Thoracic aorta (tissue), 2 donors: ENCODE results near the gene FLT4. TPM values are rescaled to one million over a fixed set of nuclear protein-coding genes. Genes with fewer than 3 reads are reported as not detected.

Experiments used
- ATAC-seq: fragments of 150-250 bp; one replicate; pipeline ENCODE4 v1.8.0; 2017; ENCODE audit warnings: low read depth; ENCODE audit not compliant: insufficient number of reproducible peaks, low FRiP score
- DNase-seq: peaks from one replicate; pipeline ENCODE4 v3.0.0-alpha.2; 2020; ENCODE audit warnings: low spot score
- H3K27ac ChIP-seq, 2 donors: fragments of 200-600 bp; sonication (generic); 1 replicate in 1 of 2; 2 replicates in 1 of 2; pipeline ENCODE4 v1.5.1; 2016; ENCODE audit warnings: mild to moderate bottlenecking in 2 of 2, moderate library complexity in 2 of 2
- H3K27me3 ChIP-seq: fragments of 200-600 bp; sonication (generic); replicated peaks from 2 replicates; pipeline ENCODE4 v1.6.0; 2016; ENCODE audit warnings: mild to moderate bottlenecking; ENCODE audit not compliant: insufficient read depth
- H3K36me3 ChIP-seq: fragments of 200-600 bp; sonication (generic); one replicate; pipeline ENCODE4 v1.5.1; 2016
- H3K4me1 ChIP-seq, 2 donors: fragments of 200-600 bp; sonication (generic); 1 replicate in 1 of 2; 2 replicates in 1 of 2; pipeline versions ENCODE4 v1.5.1 to v1.6.0; 2016; ENCODE audit warnings: low read depth in 2 of 2, mild to moderate bottlenecking in 1 of 2; ENCODE audit not compliant: control insufficient read depth in 1 of 2
- H3K4me3 ChIP-seq: fragments of 200-600 bp; sonication (generic); 2 replicates; pipeline ENCODE4 v1.5.1; 2016; ENCODE audit warnings: mild to moderate bottlenecking
- H3K9me3 ChIP-seq: fragments of 200-600 bp; sonication (generic); 2 replicates; pipeline ENCODE4 v1.5.1; 2016
- total RNA-seq, 2 donors: library from RNA; depleted of rRNA; stranded (reverse); fragments of >200 nt; gene quantifications; one replicate each; pipeline versions ENCODE4 v1.1.0 to v1.2.3, GENCODE V29; 2016
- TF ChIP-seq, protein P1 (sequence below): fragments of 200-600 bp; sonication (generic); IDR thresholded peaks from one replicate; pipeline ENCODE4 v1.5.1; 2019; ENCODE audit warnings: antibody characterized with exemption

Gene FLT4
- total RNA-seq, 2 donors from 2014 or later: 4.8 to 10.8 TPM

DNA sequence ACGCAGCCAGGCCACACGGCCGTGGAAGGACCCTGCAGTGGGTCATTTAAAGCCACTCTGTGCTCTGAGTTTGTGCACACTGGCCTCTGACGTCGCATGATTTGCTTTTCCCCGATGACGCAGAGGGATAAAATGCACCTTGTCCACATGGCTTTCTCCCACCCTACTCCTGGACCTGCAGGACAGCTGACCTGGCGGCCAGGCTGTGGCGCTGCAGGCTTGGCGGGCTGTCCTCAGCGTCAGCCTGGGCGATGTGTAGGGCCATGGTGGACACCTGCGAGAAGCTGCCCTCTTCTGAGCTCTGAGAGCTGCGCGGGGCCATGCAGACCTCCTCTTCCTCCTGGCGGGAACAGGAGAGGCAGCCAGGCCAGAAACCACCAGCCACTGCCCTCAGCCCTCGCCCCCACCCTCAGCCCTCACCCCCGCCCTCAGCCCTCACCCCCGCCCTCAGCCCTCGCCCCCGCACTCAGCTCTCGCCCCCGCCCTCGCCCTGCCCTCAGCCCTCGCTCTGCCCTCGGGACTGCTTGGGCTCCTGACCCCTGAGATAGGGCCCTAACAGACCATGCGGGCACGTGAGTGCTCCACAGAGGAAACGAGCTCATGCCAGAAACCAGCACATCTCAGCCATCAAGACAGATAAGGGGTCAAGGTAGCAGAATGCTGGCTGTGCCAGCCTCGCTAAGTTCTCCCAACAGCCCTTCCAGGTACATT lies 38.1 kb downstream of the FLT4 start:
- Histone ChIP-seq H3K27ac (no peak overlapping the region), H3K4me3 (no peak overlapping the region)

DNA sequence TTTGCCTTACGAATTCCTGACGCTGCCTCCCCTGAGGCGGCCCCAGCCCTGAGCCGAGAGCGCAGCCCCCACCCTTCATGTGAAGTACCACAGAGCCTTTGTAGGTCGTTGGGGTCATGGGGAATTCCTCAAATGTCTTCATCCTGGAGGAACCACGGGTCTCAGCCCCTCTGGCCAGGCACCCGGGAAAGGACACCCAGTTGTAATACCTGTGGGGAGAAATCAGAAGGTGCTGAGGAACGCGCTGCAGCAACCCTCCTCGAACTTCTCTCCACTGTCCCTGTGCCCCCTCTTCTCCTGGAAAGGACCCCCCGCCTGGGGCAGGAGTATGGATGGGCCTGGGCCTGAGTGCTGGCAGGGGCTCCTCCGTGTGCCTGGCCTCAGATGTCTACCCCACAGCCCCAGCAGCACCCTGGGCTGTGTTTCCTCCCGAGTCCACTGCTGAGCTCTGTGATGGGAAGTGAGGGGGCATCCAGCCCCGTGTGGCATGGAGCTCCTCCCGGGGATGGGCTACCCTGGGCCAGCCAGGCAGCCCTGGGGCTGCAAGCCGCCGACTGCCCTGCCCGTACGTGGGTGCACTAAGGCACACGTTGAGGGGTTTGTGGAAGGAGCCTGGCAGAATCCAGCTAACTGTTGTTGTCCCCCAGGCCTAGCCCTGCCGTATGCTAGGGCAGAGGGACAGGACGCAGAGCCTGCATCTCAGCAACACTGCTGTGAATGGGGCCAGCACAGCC lies 39.4 kb downstream of the FLT4 start:
- no peak overlapping the region for H3K27ac ChIP-seq
- no peaks in the 10 kb centered on the region for H3K36me3 ChIP-seq
- H3K27me3 ChIP-seq: no peaks in the 10 kb centered on the region
- TF ChIP-seq, protein P1, sequence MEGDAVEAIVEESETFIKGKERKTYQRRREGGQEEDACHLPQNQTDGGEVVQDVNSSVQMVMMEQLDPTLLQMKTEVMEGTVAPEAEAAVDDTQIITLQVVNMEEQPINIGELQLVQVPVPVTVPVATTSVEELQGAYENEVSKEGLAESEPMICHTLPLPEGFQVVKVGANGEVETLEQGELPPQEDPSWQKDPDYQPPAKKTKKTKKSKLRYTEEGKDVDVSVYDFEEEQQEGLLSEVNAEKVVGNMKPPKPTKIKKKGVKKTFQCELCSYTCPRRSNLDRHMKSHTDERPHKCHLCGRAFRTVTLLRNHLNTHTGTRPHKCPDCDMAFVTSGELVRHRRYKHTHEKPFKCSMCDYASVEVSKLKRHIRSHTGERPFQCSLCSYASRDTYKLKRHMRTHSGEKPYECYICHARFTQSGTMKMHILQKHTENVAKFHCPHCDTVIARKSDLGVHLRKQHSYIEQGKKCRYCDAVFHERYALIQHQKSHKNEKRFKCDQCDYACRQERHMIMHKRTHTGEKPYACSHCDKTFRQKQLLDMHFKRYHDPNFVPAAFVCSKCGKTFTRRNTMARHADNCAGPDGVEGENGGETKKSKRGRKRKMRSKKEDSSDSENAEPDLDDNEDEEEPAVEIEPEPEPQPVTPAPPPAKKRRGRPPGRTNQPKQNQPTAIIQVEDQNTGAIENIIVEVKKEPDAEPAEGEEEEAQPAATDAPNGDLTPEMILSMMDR: no peak
- no peaks in the 10 kb centered on the region for H3K9me3 ChIP-seq
- DNase-seq: no peak
- H3K4me1 ChIP-seq: no peaks in the 10 kb centered on the region
- ATAC-seq: no peak
- no peak overlapping the region for H3K4me3 ChIP-seq

More for the DNA sequence above, 38.1 kb downstream of the FLT4 start:
- DNase-seq: no peak
- H3K4me1 ChIP-seq: no peaks in the 10 kb centered on the region
- no peaks in the 10 kb centered on the region for H3K27me3 ChIP-seq
- no peaks in the 10 kb centered on the region for H3K36me3 ChIP-seq
- ATAC-seq: no peak
- TF ChIP-seq, protein P1: no peak
- no peaks in the 10 kb centered on the region for H3K9me3 ChIP-seq

DNA sequence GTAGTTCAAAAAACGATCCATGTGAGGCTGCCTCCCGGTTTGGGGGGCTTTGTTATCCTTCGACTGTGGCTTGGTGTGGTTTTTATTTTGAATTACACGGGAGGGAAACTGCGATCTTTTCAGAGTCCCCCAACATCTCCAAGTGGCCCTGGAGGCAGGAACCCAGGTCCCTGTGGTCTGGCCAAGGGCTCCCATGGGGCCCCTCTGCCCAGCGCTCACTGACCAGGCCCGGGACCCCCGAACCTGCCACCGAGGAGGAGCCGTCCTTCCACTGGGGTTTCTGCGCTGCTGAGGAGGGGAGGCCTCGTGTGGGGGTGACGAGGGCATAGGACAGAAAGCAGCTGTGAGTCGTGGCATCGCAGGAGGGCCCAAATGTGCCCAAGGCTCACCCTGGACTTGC lies 40.0 kb downstream of the FLT4 start:
- Histone ChIP-seq H3K4me1 (no peaks in the 10 kb centered on the region), H3K9me3 (no peaks in the 10 kb centered on the region), H3K27me3 (no peaks in the 10 kb centered on the region), H3K27ac (no peak overlapping the region), H3K36me3 (no peaks in the 10 kb centered on the region), H3K4me3 (no peak overlapping the region)
- ATAC-seq (no peak), DNase-seq (no peak)
- TF ChIP-seq, protein P1: no peak

DNA sequence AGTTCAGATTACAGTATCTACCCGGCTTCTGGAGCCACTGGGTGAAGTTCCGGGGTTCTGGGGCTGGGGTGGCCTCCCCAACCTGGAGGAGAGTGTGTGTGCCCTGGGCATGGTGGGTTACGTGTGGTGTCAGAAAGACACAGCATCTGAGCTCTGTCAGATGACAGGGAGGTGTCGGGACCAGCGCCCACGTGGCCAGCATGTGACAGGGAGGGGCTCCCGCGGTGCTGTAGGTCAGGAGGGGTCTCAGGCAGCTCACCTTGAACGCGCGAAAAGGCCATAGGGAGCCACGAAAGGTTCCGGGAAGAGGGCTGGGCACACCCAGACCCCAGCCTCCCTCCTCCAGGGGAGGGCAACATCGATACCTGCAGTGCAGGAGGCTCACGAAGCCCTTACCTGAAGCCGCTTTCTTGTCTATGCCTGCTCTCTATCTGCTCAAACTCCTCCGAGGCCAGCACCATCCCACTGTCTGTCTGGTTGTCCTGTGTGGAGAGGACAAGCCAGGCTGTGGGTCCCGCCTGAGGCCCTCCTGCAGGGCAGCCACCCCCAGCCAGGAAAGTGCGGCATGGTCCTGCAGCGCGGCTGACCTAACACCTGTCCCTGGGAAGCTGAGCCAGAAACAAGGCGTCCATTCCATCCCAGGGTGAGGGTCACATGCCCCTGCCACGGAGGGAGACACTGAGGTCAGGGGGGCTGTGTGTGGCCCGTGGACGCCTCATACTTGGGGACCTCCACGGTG lies 40.7 kb downstream of the FLT4 start:
- Histone ChIP-seq H3K4me1 (no peaks in the 10 kb centered on the region), H3K36me3 (no peaks in the 10 kb centered on the region), H3K4me3 (no peak overlapping the region), H3K9me3 (no peaks in the 10 kb centered on the region), H3K27ac (no peak overlapping the region), H3K27me3 (no peaks in the 10 kb centered on the region)
- no peak for ATAC-seq
- TF ChIP-seq, protein P1: no peak
- DNase-seq: no peak
